C4-2B (cell line): ENCODE results near the gene BICRA.

Experiments used
- ZFX ChIP-seq: fragments of 450-650 bp; IDR thresholded peaks from 2 replicates; pipeline ENCODE4 v1.6.1; 2017
- TF ChIP-seq, protein P1 (sequence below): fragments of 450-650 bp; conservative IDR thresholded peaks from 2 replicates; pipeline ENCODE4 v1.5.1; 2017; ENCODE audit warnings: mild to moderate bottlenecking

GRCh38 chr19:47623151-47623920 is 14.4 kb downstream of the BICRA start:
- TF ChIP-seq, protein P1, sequence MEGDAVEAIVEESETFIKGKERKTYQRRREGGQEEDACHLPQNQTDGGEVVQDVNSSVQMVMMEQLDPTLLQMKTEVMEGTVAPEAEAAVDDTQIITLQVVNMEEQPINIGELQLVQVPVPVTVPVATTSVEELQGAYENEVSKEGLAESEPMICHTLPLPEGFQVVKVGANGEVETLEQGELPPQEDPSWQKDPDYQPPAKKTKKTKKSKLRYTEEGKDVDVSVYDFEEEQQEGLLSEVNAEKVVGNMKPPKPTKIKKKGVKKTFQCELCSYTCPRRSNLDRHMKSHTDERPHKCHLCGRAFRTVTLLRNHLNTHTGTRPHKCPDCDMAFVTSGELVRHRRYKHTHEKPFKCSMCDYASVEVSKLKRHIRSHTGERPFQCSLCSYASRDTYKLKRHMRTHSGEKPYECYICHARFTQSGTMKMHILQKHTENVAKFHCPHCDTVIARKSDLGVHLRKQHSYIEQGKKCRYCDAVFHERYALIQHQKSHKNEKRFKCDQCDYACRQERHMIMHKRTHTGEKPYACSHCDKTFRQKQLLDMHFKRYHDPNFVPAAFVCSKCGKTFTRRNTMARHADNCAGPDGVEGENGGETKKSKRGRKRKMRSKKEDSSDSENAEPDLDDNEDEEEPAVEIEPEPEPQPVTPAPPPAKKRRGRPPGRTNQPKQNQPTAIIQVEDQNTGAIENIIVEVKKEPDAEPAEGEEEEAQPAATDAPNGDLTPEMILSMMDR: no peak
- no peak for TF ChIP-seq ZFX
